ENCODE results near the gene AGPAT2.

AGPAT2 gene

GRCh38 chr9:136685790-136686533, 1.3 kb downstream of the AGPAT2 start:
- DNase-seq = no peak

- no peak for DNase-seq
Observed at GRCh38 chr9:136685216-136685615, 2.0 kb downstream of the AGPAT2 start.

GRCh38 chr9:136684799-136685198, 2.5 kb downstream of the AGPAT2 start:
- no peak for DNase-seq

- no peak for DNase-seq
Observed at GRCh38 chr9:136684339-136684738, 2.9 kb downstream of the AGPAT2 start.

GRCh38 chr9:136683755-136684154, 3.5 kb downstream of the AGPAT2 start:
- DNase-seq = no peak

- no peak for DNase-seq
Observed at GRCh38 chr9:136683173-136683745, 4.0 kb downstream of the AGPAT2 start.

GRCh38 chr9:136682710-136683109, 4.5 kb downstream of the AGPAT2 start:
- DNase-seq = no peak

GRCh38 chr9:136681945-136682699, 5.1 kb downstream of the AGPAT2 start:
- no peak for DNase-seq

- no peak for DNase-seq
Observed at GRCh38 chr9:136681029-136681428, 6.2 kb downstream of the AGPAT2 start.

- DNase-seq = peak in 1 of 2 donors; percentile 21
Observed at GRCh38 chr9:136679431-136679941, 7.8 kb downstream of the AGPAT2 start.

GRCh38 chr9:136678624-136679023, 8.6 kb downstream of the AGPAT2 start:
- DNase-seq = no peak

GRCh38 chr9:136678034-136678433, 9.2 kb downstream of the AGPAT2 start:
- DNase-seq = no peak

- DNase-seq = no peak
Observed at GRCh38 chr9:136676920-136677686, 10.2 kb downstream of the AGPAT2 start.

- DNase-seq = no peak
Observed at GRCh38 chr9:136676297-136676794, 10.9 kb downstream of the AGPAT2 start.

GRCh38 chr9:136675477-136676296, 11.6 kb downstream of the AGPAT2 start:
- DNase-seq = no peak

GRCh38 chr9:136674786-136675349, 12.4 kb downstream of the AGPAT2 start:
- DNase-seq = no peak

GRCh38 chr9:136673975-136674785, 13.1 kb downstream of the AGPAT2 start:
- no peak for DNase-seq

GRCh38 chr9:136673088-136673974, 13.9 kb downstream of the AGPAT2 start:
- no peak for DNase-seq

GRCh38 chr9:136672431-136673087, 14.7 kb downstream of the AGPAT2 start:
- no peak for DNase-seq
